GM23338 (cell line): Measurements from ENCODE around the gene UQCC2. TPM values are rescaled to one million over a fixed set of nuclear protein-coding genes. Genes with fewer than 3 reads are reported as not detected.

Experiments used
- ATAC-seq: fragments of 200-7000 bp; cut with Tn5 transposase; 3 replicates; pipeline ENCODE4 v1.9.1; 2020
- DNase-seq: peaks from one replicate; pipeline ENCODE4 v3.0.0-alpha.2; 2015; ENCODE audit warnings: low spot score
- H2AFZ ChIP-seq: fragments of 200-600 bp; sonication (generic); 2 replicates; pipeline ENCODE4 v1.8.0; 2016; ENCODE audit warnings: antibody characterized with exemption, mild to moderate bottlenecking, moderate library complexity
- H3F3A ChIP-seq: fragments of 200-600 bp; sonication (generic); replicated peaks from 2 replicates; pipeline ENCODE4 v1.8.0; 2017; ENCODE audit warnings: antibody characterized with exemption, mixed run types, low read depth
- H3K27ac ChIP-seq: fragments of 200-600 bp; sonication (generic); 2 replicates; pipeline ENCODE4 v1.6.1; 2016; ENCODE audit warnings: low read depth
- H3K27me3 ChIP-seq: fragments of 200-600 bp; sonication (generic); 2 replicates; pipeline ENCODE4 v1.8.0; 2016; ENCODE audit warnings: mild to moderate bottlenecking, mixed run types, moderate library complexity; ENCODE audit not compliant: insufficient read depth
- H3K36me3 ChIP-seq: fragments of 200-600 bp; sonication (generic); 2 replicates; pipeline ENCODE4 v1.8.0; 2016; ENCODE audit warnings: mild to moderate bottlenecking; ENCODE audit not compliant: insufficient read depth
- H3K4me1 ChIP-seq: fragments of 200-600 bp; sonication (generic); 2 replicates; pipeline ENCODE4 v1.8.0; 2016; ENCODE audit warnings: mild to moderate bottlenecking, moderate library complexity; ENCODE audit not compliant: insufficient read depth
- H3K4me2 ChIP-seq: fragments of 200-600 bp; sonication (generic); 2 replicates; pipeline ENCODE4 v1.7.1; 2017; ENCODE audit warnings: mixed run types
- H3K4me3 ChIP-seq: fragments of 200-600 bp; sonication (generic); 2 replicates; pipeline ENCODE4 v1.6.1; 2016; ENCODE audit warnings: mixed run types
- H3K79me2 ChIP-seq: fragments of 200-600 bp; sonication (generic); replicated peaks from 2 replicates; pipeline ENCODE4 v1.8.0; 2017; ENCODE audit warnings: mild to moderate bottlenecking; ENCODE audit not compliant: insufficient read depth
- H3K9me2 ChIP-seq: fragments of 200-600 bp; sonication (generic); 2 replicates; pipeline ENCODE4 v1.8.0; 2017; ENCODE audit not compliant: insufficient read depth
- H4K20me1 ChIP-seq: fragments of 200-600 bp; sonication (generic); replicated peaks from 2 replicates; pipeline ENCODE4 v1.8.0; 2017; ENCODE audit warnings: mild to moderate bottlenecking; ENCODE audit not compliant: insufficient read depth
- H3K27ac Mint-ChIP-seq: 2 replicates; pipeline ENCODE4 v1.8.0; 2020; ENCODE audit warnings: inconsistent platforms, mild to moderate bottlenecking, moderate library complexity, mixed read lengths
- H3K27me3 Mint-ChIP-seq: 3 replicates; pipeline ENCODE4 v1.8.0; 2022; ENCODE audit warnings: low read depth, mild to moderate bottlenecking, moderate library complexity, mixed read lengths, inconsistent platforms; ENCODE audit not compliant: insufficient read depth, poor library complexity
- H3K36me3 Mint-ChIP-seq: 3 replicates; pipeline ENCODE4 v1.8.0; 2021; ENCODE audit warnings: low read depth, mild to moderate bottlenecking, inconsistent platforms, moderate library complexity, mixed read lengths
- H3K4me1 Mint-ChIP-seq: 3 replicates; pipeline ENCODE4 v1.8.0; 2020; ENCODE audit warnings: mild to moderate bottlenecking, inconsistent platforms, mixed read lengths
- H3K4me3 Mint-ChIP-seq: 3 replicates; pipeline ENCODE4 v1.8.0; 2021; ENCODE audit warnings: moderate library complexity, mild to moderate bottlenecking, inconsistent platforms, mixed read lengths
- H3K9me3 Mint-ChIP-seq: 3 replicates; pipeline ENCODE4 v1.8.0; 2020; ENCODE audit warnings: moderate library complexity, mild to moderate bottlenecking, inconsistent platforms, mixed read lengths
- CREB1 ChIP-seq: fragments of 250-450 bp; sonication (Bioruptor Pico); IDR thresholded peaks from 2 replicates; pipeline ENCODE4 v1.5.0; 2020; ENCODE audit warnings: low read depth, mild to moderate bottlenecking, moderate library complexity
- CTCF ChIP-seq, 2 experiments: fragments of 200-600 bp in 1 of 2; sonication (generic) in 1 of 2; conservative IDR thresholded peaks; 2 replicates each; pipeline versions ENCODE4 v1.5.1 to v1.6.1; 2016 to 2017; ENCODE audit warnings: antibody characterized with exemption in 2 of 2, low read depth in 2 of 2, mild to moderate bottlenecking in 2 of 2, moderate library complexity in 1 of 2
- ETS1 ChIP-seq: IDR thresholded peaks from 2 replicates; pipeline ENCODE4 v1.6.1; 2016; ENCODE audit warnings: antibody characterized with exemption
- EZH2 ChIP-seq: fragments of 200-600 bp; sonication (generic); IDR thresholded peaks from one replicate; pipeline ENCODE4 v1.8.0; 2017; ENCODE audit warnings: antibody characterized with exemption, mild to moderate bottlenecking, low read depth; ENCODE audit not compliant: unreplicated experiment
- NANOG ChIP-seq: IDR thresholded peaks from 2 replicates; pipeline ENCODE4 v1.6.1; 2016; ENCODE audit warnings: antibody characterized with exemption, borderline replicate concordance
- REST ChIP-seq: IDR thresholded peaks from one replicate; pipeline ENCODE4 v1.6.1; 2018; ENCODE audit warnings: antibody characterized with exemption; ENCODE audit not compliant: unreplicated experiment
- ZNF114 ChIP-seq: fragments of 250-450 bp; sonication (Bioruptor Pico); IDR thresholded peaks from 2 replicates; pipeline ENCODE4 v1.5.0; 2020; ENCODE audit warnings: mild to moderate bottlenecking, moderate library complexity
- ZNF331 ChIP-seq: fragments of 250-450 bp; sonication (Bioruptor Pico); IDR thresholded peaks from 2 replicates; pipeline ENCODE4 v1.5.0; 2020; ENCODE audit warnings: low read depth, mild to moderate bottlenecking, moderate library complexity
- polyA plus RNA-seq: library from polyadenylated mRNA; unstranded; fragments of >200 nt; fragmentation: Nextera tagmentation; extraction: Ambion mirVana; gene quantifications from 2 replicates; pipeline ENCODE4 v1.2.1, GENCODE V29; 2016
- total RNA-seq: library from RNA; depleted of rRNA; stranded (reverse); fragments of >200 nt; shearing (Covaris generic); gene quantifications from 2 replicates; pipeline ENCODE4 v1.2.3, GENCODE V29; 2014

The UQCC2 gene
- total and polyA plus RNA-seq, 2 experiments from 2014 or later = 48.9 to 379 TPM

- no peak for TF ChIP-seq ETS1
- no peak for TF ChIP-seq REST
- TF ChIP-seq EZH2 = no peak
- TF ChIP-seq NANOG = no peak
Observed at GRCh38 chr6:33667072-33667471, 44.4 kb downstream of the UQCC2 start (continued).

- peak; percentile 46 for DNase-seq
- H3K36me3 Mint-ChIP-seq = peaks cover 26% of the 10 kb centered on the region
- H3K27me3 Mint-ChIP-seq = peaks cover 15% of the 10 kb centered on the region
- no peak overlapping the region for H3K4me2 ChIP-seq
- no peaks in the 10 kb centered on the region for H3K27me3 ChIP-seq
- no peaks in the 10 kb centered on the region; the same call in 1 of the 2 replicates for H4K20me1 ChIP-seq
- no peaks in the 10 kb centered on the region for H3K79me2 ChIP-seq
- no peak overlapping the region for H3K27ac ChIP-seq
- no peaks in the 10 kb centered on the region; the same call in 1 of the 2 replicates for H3K36me3 ChIP-seq
- H3K4me1 ChIP-seq = no peaks in the 10 kb centered on the region
- H3K4me1 Mint-ChIP-seq = no peaks in the 10 kb centered on the region; the same call in 2 of the 3 replicates
- H3K27ac Mint-ChIP-seq = no peak overlapping the region
- no peaks in the 10 kb centered on the region for H3F3A ChIP-seq
- no peak overlapping the region for H3K4me3 ChIP-seq
- TF ChIP-seq ZNF331 (CRISPR knock-in tag) (no peak), CTCF (conservative IDR thresholded peaks at IDR 0.05; ENCODE audit: low read depth in 2 of 2) (peak; percentile 20 to 52; a peak in 3 of 4 replicates)
- ATAC-seq = peak; percentile 50
- no peak overlapping the region for H2AFZ ChIP-seq
- no peaks in the 10 kb centered on the region for H3K9me3 Mint-ChIP-seq
- no peak overlapping the region for H3K4me3 Mint-ChIP-seq
- no peaks in the 10 kb centered on the region for H3K9me2 ChIP-seq
Observed at GRCh38 chr6:33665957-33666356, 45.5 kb downstream of the UQCC2 start.

- no peaks in the 10 kb centered on the region for H3K4me1 ChIP-seq
- no peak for ATAC-seq
- Mint-ChIP-seq H3K36me3 (peaks cover 21% of the 10 kb centered on the region), H3K4me1 (no peaks in the 10 kb centered on the region), H3K9me3 (no peaks in the 10 kb centered on the region), H3K4me3 (no peak overlapping the region), H3K27ac (no peak overlapping the region), H3K27me3 (peaks cover 13% of the 10 kb centered on the region)
- H2AFZ ChIP-seq = no peak overlapping the region
- no peaks in the 10 kb centered on the region for H3K9me2 ChIP-seq
- H3K4me2 ChIP-seq = no peak overlapping the region
- H4K20me1 ChIP-seq = no peaks in the 10 kb centered on the region; the same call in 1 of the 2 replicates
- H3F3A ChIP-seq = no peaks in the 10 kb centered on the region
- H3K27me3 ChIP-seq = no peaks in the 10 kb centered on the region
- no peak overlapping the region for H3K4me3 ChIP-seq
- no peaks in the 10 kb centered on the region for H3K79me2 ChIP-seq
- no peaks in the 10 kb centered on the region; the same call in 1 of the 2 replicates for H3K36me3 ChIP-seq
- DNase-seq = no peak
- no peak overlapping the region for H3K27ac ChIP-seq
- TF ChIP-seq CREB1 (CRISPR knock-in tag) (no peak), CTCF (conservative IDR thresholded peaks at IDR 0.05; ENCODE audit: low read depth in 2 of 2) (no peak), ZNF114 (CRISPR knock-in tag) (no peak), EZH2 (no peak), ZNF331 (CRISPR knock-in tag) (no peak), REST (no peak)
Observed at GRCh38 chr6:33664506-33665057, 46.9 kb downstream of the UQCC2 start.
